HG03558 (cell line): ENCODE data around the gene SIAE.

ENCODE experiments used
- ATAC-seq: cut with Tn5 transposase; IDR thresholded peaks from one replicate; pipeline ENCODE4 v1.9.1; 2021; ENCODE audit warnings: moderate number of reproducible peaks; ENCODE audit not compliant: unreplicated experiment; ENCODE audit errors: extremely low read depth

Gene SIAE

GRCh38 chr11:124673333-124674167 is at the start of gene SIAE, which contains the start of gene SPA17:
Gene SIAE, minus strand, starts transcription at chr11:124673739. Its CDS starts 31 bp downstream, at chr11:124673708.
Gene SPA17, plus strand, starts transcription at chr11:124673904. Its CDS starts 1,361 bp downstream, at chr11:124675265.
- peak; percentile 65 for ATAC-seq

GRCh38 chr11:124722176-124722575 is 48.6 kb upstream of the SIAE start:
- no peak for ATAC-seq

GRCh38 chr11:124719534-124719933 is 46.0 kb upstream of the SIAE start:
- ATAC-seq: no peak

GRCh38 chr11:124718801-124719200 is 45.3 kb upstream of the SIAE start:
- ATAC-seq: no peak

- ATAC-seq: no peak
Observed at GRCh38 chr11:124717786-124718651, 44.5 kb upstream of the SIAE start.

GRCh38 chr11:124717421-124717785 is 43.9 kb upstream of the SIAE start:
- no peak for ATAC-seq

- ATAC-seq: no peak
Observed at GRCh38 chr11:124716591-124716990, 43.1 kb upstream of the SIAE start.

GRCh38 chr11:124712392-124712791 is 38.9 kb upstream of the SIAE start:
- no peak for ATAC-seq

GRCh38 chr11:124707829-124708228 is 34.3 kb upstream of the SIAE start:
- no peak for ATAC-seq

GRCh38 chr11:124700028-124700427 is 26.5 kb upstream of the SIAE start:
- no peak for ATAC-seq

GRCh38 chr11:124699547-124699946 is 26.0 kb upstream of the SIAE start:
- no peak for ATAC-seq

- no peak for ATAC-seq
Observed at GRCh38 chr11:124693142-124693541, 19.6 kb upstream of the SIAE start.

- no peak for ATAC-seq
Observed at GRCh38 chr11:124682443-124682842, 8.9 kb upstream of the SIAE start.

GRCh38 chr11:124681421-124681820 is 7.9 kb upstream of the SIAE start:
- no peak for ATAC-seq

- no peak for ATAC-seq
Observed at GRCh38 chr11:124678416-124678815, 4.9 kb upstream of the SIAE start.

- no peak for ATAC-seq
Observed at GRCh38 chr11:124676386-124676785, 2.8 kb upstream of the SIAE start.

- no peak for ATAC-seq
Observed at GRCh38 chr11:124674571-124674970, 1.0 kb upstream of the SIAE start.

- ATAC-seq: no peak
Observed at GRCh38 chr11:124674168-124674517, 604 bp upstream of the SIAE start.

- no peak for ATAC-seq
Observed at GRCh38 chr11:124672536-124673215, 863 bp downstream of the SIAE start.

- ATAC-seq: no peak
Observed at GRCh38 chr11:124670732-124671131, 2.8 kb downstream of the SIAE start.

GRCh38 chr11:124669193-124669592 is 4.3 kb downstream of the SIAE start:
- no peak for ATAC-seq
